NCI-H748 (cell line): ENCODE results near the gene KDM4B.

Source experiments
- DNase-seq: peaks from one replicate; lab custom pipeline; 2025; ENCODE audit not compliant: unreplicated experiment; lab: John Stamatoyannopoulos, UW

KDM4B gene

GRCh38 chr19:5132698-5133651 lies 164.1 kb downstream of the KDM4B start:
- DNase-seq, result no peak

- DNase-seq, result no peak
These were observed 165.2 kb downstream of the KDM4B start for GRCh38 chr19:5133986-5134595.

- no peak for DNase-seq
These were observed 165.8 kb downstream of the KDM4B start for GRCh38 chr19:5134691-5135090.

- no peak for DNase-seq
These were observed 167.4 kb downstream of the KDM4B start for GRCh38 chr19:5136073-5136855.

- DNase-seq, result no peak
These were observed 168.2 kb downstream of the KDM4B start for GRCh38 chr19:5137114-5137513.

GRCh38 chr19:5137571-5138124 lies 168.7 kb downstream of the KDM4B start:
- DNase-seq, result no peak

- DNase-seq, result no peak
These were observed 170.0 kb downstream of the KDM4B start for GRCh38 chr19:5138606-5139582.

GRCh38 chr19:5139583-5140325 lies 170.8 kb downstream of the KDM4B start:
- DNase-seq, result no peak

- no peak for DNase-seq
These were observed 172.4 kb downstream of the KDM4B start for GRCh38 chr19:5141129-5141849.

- DNase-seq, result no peak
These were observed 173.2 kb downstream of the KDM4B start for GRCh38 chr19:5141850-5142724.

GRCh38 chr19:5142725-5143097 lies 173.8 kb downstream of the KDM4B start:
- no peak for DNase-seq

GRCh38 chr19:5143471-5144411 lies 174.8 kb downstream of the KDM4B start:
- DNase-seq, result no peak

GRCh38 chr19:5144545-5145179 lies 175.7 kb downstream of the KDM4B start:
- DNase-seq, result no peak

- no peak for DNase-seq
These were observed 176.9 kb downstream of the KDM4B start for GRCh38 chr19:5145521-5146511.
